Measurements from ENCODE around the gene OBP2A. TPM values are rescaled to one million over a fixed set of nuclear protein-coding genes. Genes with fewer than 3 reads are reported as not detected.

OBP2A gene
- polyA plus RNA-seq, 1 donor (not counting 4 experiments of a cell fraction or from before 2014, with no cell fraction given): not detected

GRCh38 chr9:135514342-135515082 lies 31.4 kb upstream of the OBP2A start:
- H3K79me2 ChIP-seq (ENCODE audit: control insufficient read depth, insufficient read depth, low read length): no peaks in the 10 kb centered on the region
- FAIRE-seq (no peak), DNase-seq (ENCODE audit: low read depth, low spot score) (no peak)
- H3K27me3 ChIP-seq (ENCODE audit: control insufficient read depth, extremely low read depth, insufficient read depth, low read length): no peaks in the 10 kb centered on the region
- TF ChIP-seq CTCF (optimal IDR thresholded peaks at IDR 0.05 in 1 of 3, IDR thresholded peaks at IDR 0.05 in 1 of 3, conservative IDR thresholded peaks at IDR 0.05 in 1 of 3; ENCODE audit: extremely low read depth in 1 of 3, insufficient read depth in 2 of 3, low read length in 3 of 3) (no peak), EZH2 (IDR thresholded peaks at IDR 0.05; ENCODE audit: low read length) (no peak)
- no peak overlapping the region for H3K4me2 ChIP-seq (ENCODE audit: control insufficient read depth, extremely low read depth, insufficient read depth, low read depth, low read length)
- H3K4me3 ChIP-seq (ENCODE audit: control insufficient read depth in 2 of 3, extremely low read depth in 1 of 3, insufficient read depth in 2 of 3, low read depth in 1 of 3, low read length in 3 of 3): no peak overlapping the region
- H3K36me3 ChIP-seq (ENCODE audit: control insufficient read depth in 2 of 2, extremely low read depth in 1 of 2, insufficient read depth in 2 of 2, low read length in 2 of 2): no peaks in the 10 kb centered on the region
- H3K9ac ChIP-seq (ENCODE audit: control insufficient read depth, extremely low read depth, insufficient read depth, low read length): no peak overlapping the region
- no peaks in the 10 kb centered on the region for H4K20me1 ChIP-seq (ENCODE audit: control insufficient read depth, extremely low read depth, insufficient read depth, low read length)
- H2AFZ ChIP-seq (ENCODE audit: control insufficient read depth, low read length): no peak overlapping the region
- H3K9me1 ChIP-seq (ENCODE audit: control insufficient read depth, extremely low read depth, insufficient read depth, low read length): no peaks in the 10 kb centered on the region
- H3K4me1 ChIP-seq (ENCODE audit: control insufficient read depth, extremely low read depth, insufficient read depth, low read length): peaks cover 15% of the 10 kb centered on the region
- dilution Hi-C loops (cut with MboI; ENCODE audit: extremely low pct_ligation_motif_present, low sequenced_read_pairs): no loop called here
- H3K9me3 ChIP-seq (ENCODE audit: control insufficient read depth, low read depth, low read length): no peaks in the 10 kb centered on the region
- H3K27ac ChIP-seq (ENCODE audit: control insufficient read depth, insufficient read depth, low read length): no peak overlapping the region

GRCh38 chr9:135515083-135515951 lies 30.6 kb upstream of the OBP2A start:
- H2AFZ ChIP-seq (ENCODE audit: control insufficient read depth, low read length): no peak overlapping the region
- no peaks in the 10 kb centered on the region for H3K27me3 ChIP-seq (ENCODE audit: control insufficient read depth, extremely low read depth, insufficient read depth, low read length)
- H3K36me3 ChIP-seq (ENCODE audit: control insufficient read depth in 2 of 2, extremely low read depth in 1 of 2, insufficient read depth in 2 of 2, low read length in 2 of 2): no peaks in the 10 kb centered on the region
- DNase-seq (ENCODE audit: low read depth, low spot score): no peak
- dilution Hi-C loops (cut with MboI; ENCODE audit: extremely low pct_ligation_motif_present, low sequenced_read_pairs): no loop called here
- H3K79me2 ChIP-seq (ENCODE audit: control insufficient read depth, insufficient read depth, low read length): no peaks in the 10 kb centered on the region
- no peak for FAIRE-seq
- no peak overlapping the region for H3K9ac ChIP-seq (ENCODE audit: control insufficient read depth, extremely low read depth, insufficient read depth, low read length)
- no peak overlapping the region for H3K4me3 ChIP-seq (ENCODE audit: control insufficient read depth in 2 of 3, extremely low read depth in 1 of 3, insufficient read depth in 2 of 3, low read depth in 1 of 3, low read length in 3 of 3)
- H3K4me2 ChIP-seq (ENCODE audit: control insufficient read depth, extremely low read depth, insufficient read depth, low read depth, low read length): no peak overlapping the region
- no peak for TF ChIP-seq EZH2 (IDR thresholded peaks at IDR 0.05; ENCODE audit: low read length)
- no peak for TF ChIP-seq CTCF (optimal IDR thresholded peaks at IDR 0.05 in 1 of 3, IDR thresholded peaks at IDR 0.05 in 1 of 3, conservative IDR thresholded peaks at IDR 0.05 in 1 of 3; ENCODE audit: extremely low read depth in 1 of 3, insufficient read depth in 2 of 3, low read length in 3 of 3)
- no peak overlapping the region for H3K27ac ChIP-seq (ENCODE audit: control insufficient read depth, insufficient read depth, low read length)
- H3K9me1 ChIP-seq (ENCODE audit: control insufficient read depth, extremely low read depth, insufficient read depth, low read length): no peaks in the 10 kb centered on the region
- H3K4me1 ChIP-seq (ENCODE audit: control insufficient read depth, extremely low read depth, insufficient read depth, low read length): peaks cover 15% of the 10 kb centered on the region
- no peaks in the 10 kb centered on the region for H4K20me1 ChIP-seq (ENCODE audit: control insufficient read depth, extremely low read depth, insufficient read depth, low read length)
- H3K9me3 ChIP-seq (ENCODE audit: control insufficient read depth, low read depth, low read length): no peaks in the 10 kb centered on the region
